NB4 (cell line): ENCODE results near the gene CCAR1.
A peak's percentile ranks its signal among the peaks of the same experiment; 100 is the strongest.

ENCODE experiments used
- DNase-seq: peaks from one replicate; pipeline ENCODE4 v3.0.0; 2010; ENCODE audit warnings: low read depth
- H3K4me3 ChIP-seq: one replicate; pipeline ENCODE4 v1.5.1; 2011; ENCODE audit warnings: mild to moderate bottlenecking, low read depth, low read length, moderate library complexity
- MYC ChIP-seq: IDR thresholded peaks from 2 replicates; pipeline ENCODE4 v1.6.1; 2011; ENCODE audit warnings: low read depth, low read length
- POLR2A ChIP-seq: IDR thresholded peaks from 2 replicates; pipeline ENCODE4 v1.6.1; 2011; ENCODE audit warnings: mild to moderate bottlenecking; ENCODE audit not compliant: insufficient read length; ENCODE audit errors: extremely low read depth
- TF ChIP-seq, protein P1 (sequence below): IDR thresholded peaks from 2 replicates; pipeline ENCODE4 v1.6.1; 2011; ENCODE audit warnings: low read depth, low read length
- TF ChIP-seq, protein P2 (sequence below): IDR thresholded peaks from one replicate; pipeline ENCODE4 v1.5.1; 2012; ENCODE audit warnings: low read depth, low read length

The CCAR1 gene

DNA sequence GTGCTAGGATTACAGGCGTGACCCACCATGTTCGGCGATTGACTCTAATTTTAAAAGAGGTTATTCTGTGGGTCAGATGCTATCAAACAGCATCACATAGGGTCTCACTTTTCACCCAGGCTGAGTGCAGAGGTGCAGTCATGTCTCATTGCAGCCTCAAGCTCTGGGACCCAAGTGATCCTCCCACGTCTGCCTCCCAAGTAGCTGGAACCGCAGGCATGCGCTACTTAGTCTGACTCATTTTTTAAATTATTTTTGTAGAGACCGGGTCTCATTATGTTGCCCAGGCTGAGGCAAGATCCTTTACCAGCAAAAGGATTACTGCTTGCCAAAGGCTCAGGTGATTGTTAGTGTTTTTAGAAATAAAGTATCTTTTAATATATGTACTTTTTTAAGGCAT is 63.4 kb downstream of the CCAR1 start:
- H3K4me3 ChIP-seq = no peak overlapping the region
- TF ChIP-seq, protein P1, sequence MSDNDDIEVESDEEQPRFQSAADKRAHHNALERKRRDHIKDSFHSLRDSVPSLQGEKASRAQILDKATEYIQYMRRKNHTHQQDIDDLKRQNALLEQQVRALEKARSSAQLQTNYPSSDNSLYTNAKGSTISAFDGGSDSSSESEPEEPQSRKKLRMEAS = no peak
- TF ChIP-seq MYC (no peak), POLR2A (no peak)
- TF ChIP-seq, protein P2, sequence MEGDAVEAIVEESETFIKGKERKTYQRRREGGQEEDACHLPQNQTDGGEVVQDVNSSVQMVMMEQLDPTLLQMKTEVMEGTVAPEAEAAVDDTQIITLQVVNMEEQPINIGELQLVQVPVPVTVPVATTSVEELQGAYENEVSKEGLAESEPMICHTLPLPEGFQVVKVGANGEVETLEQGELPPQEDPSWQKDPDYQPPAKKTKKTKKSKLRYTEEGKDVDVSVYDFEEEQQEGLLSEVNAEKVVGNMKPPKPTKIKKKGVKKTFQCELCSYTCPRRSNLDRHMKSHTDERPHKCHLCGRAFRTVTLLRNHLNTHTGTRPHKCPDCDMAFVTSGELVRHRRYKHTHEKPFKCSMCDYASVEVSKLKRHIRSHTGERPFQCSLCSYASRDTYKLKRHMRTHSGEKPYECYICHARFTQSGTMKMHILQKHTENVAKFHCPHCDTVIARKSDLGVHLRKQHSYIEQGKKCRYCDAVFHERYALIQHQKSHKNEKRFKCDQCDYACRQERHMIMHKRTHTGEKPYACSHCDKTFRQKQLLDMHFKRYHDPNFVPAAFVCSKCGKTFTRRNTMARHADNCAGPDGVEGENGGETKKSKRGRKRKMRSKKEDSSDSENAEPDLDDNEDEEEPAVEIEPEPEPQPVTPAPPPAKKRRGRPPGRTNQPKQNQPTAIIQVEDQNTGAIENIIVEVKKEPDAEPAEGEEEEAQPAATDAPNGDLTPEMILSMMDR = no peak
- DNase-seq = peak; percentile 14

DNA sequence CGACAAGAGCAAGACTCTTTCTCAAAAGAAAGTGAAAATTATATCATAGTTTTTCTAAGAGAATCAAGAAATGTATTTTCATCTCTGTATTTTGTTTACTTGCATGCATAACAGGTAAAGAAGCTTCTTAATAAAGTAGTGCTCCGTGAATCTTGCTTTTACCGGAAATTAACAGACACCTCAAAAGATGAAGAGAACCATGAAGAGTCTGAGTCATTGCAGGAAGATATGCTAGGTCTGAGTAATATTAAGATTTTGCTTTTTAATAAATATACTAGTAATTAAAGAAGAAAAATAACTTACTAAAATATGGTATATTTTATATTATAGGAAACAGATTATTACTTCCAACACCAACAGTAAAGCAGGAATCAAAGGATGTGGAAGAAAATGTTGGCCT is 66.8 kb downstream of the CCAR1 start:
- no peak overlapping the region for H3K4me3 ChIP-seq
- TF ChIP-seq POLR2A = no peak
- TF ChIP-seq, protein P2 = no peak
- TF ChIP-seq, protein P1 = no peak
- TF ChIP-seq MYC = no peak
- no peak for DNase-seq

DNA sequence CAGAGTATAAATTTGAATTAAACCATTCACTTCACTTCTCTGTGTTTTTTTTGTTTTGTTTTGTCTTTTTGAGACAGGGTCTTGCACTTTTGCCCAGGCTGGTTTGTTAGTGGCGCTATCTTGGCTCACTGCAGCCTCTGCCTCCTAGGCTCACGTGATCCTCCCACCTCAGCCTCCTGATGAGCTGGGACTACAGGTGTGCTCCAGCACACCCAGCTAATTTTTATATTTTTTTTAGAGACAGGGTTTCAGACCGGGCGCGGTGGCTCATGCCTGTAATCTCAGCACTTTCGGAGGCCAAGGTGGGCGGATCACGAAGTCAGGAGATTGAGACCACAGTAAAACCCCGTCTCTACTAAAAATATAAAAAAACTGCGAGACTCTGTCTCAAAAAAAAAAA is 69.4 kb downstream of the CCAR1 start:
- no peak overlapping the region for H3K4me3 ChIP-seq
- no peak for TF ChIP-seq POLR2A
- TF ChIP-seq, protein P2 = no peak
- no peak for TF ChIP-seq MYC
- TF ChIP-seq, protein P1 = no peak
- DNase-seq = no peak

DNA sequence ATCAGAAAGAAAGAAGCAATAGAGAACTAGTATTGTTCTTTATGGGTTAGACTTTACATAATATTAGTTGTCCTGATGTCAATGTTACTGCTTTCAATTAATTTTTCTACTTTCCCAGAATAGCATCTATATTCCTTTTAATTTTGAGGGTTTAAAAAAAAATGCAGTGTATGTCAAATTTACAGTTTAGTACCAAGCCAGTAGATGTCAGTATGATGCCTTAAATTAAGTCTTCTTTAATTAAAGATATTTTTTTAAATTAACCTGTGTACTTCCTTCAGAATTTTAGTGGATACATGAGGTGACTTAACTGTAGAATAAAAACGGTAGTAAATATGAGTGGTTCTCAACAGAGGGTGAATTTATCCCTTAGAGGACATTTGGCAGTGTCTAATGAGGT is 71.1 kb downstream of the CCAR1 start:
- TF ChIP-seq POLR2A (no peak), MYC (no peak)
- TF ChIP-seq, protein P1 = no peak
- TF ChIP-seq, protein P2 = no peak
- peak; percentile 12 for DNase-seq
- no peak overlapping the region for H3K4me3 ChIP-seq

DNA sequence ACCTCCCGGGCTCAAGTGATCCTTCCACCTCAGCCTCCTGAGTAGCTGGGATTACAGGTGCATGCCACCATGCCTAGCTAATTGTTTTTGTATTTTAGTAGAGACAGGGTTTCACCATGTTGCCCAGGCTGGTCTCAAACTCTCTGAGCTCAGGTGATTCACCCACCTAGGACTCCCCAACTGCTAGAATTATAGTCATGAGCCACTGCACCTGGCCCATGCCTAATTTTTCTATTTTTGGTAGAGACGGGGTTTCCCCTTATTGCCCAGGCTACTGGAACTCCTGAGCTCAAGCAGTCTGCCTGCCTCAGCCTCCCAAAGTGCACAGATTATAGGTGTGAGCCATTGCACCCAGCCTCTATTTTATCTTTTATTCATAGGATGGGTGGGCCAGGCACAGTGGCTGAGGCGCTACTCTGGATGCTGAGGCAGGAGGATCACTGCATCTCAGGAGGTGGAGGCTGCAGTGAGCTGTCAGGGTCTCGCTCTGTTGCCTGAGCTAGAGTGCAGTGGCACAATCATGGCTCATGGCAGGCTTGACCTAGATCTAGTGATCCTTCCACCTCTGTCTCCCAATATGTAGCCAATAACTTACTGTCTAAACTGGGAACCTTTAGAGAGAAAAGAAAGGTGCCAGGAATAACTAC is 75.0 kb downstream of the CCAR1 start:
- TF ChIP-seq MYC (no peak), POLR2A (no peak)
- TF ChIP-seq, protein P1 = no peak
- TF ChIP-seq, protein P2 = no peak
- DNase-seq = no peak

DNA sequence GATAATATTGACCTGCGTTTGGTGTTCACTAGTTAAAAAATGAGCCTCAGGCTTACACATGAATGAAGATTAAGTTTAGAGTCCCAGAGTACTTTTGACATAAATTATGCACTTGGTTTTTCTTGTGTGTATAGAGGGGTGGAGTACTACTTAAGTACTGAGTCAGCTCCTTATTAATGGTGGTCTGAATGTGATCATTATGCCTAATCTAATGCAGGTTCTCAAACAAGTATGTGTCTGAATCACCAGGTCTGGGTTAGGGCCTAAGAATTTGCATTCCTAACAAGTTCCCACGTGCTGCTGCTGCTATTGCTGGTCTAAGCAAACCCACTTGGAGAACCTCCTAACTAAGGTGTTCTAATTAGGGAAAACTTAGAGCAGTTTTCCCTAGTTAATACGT is 75.6 kb downstream of the CCAR1 start:
- TF ChIP-seq, protein P2 = no peak
- DNase-seq = no peak
- no peak overlapping the region for H3K4me3 ChIP-seq

More for the DNA sequence above, 75.0 kb downstream of the CCAR1 start:
- H3K4me3 ChIP-seq = no peak overlapping the region
